GM10248 (cell line): Measurements from ENCODE around the gene DUSP10.

Experiments
- CTCF ChIA-PET: fragments of 300-600 bp; sonication (Branson Sonifier 250); formaldehyde crosslinking; extraction: SDS; loops from one replicate; lab custom pipeline; 2021; ENCODE audit warnings: antibody characterized with exemption; lab: Yijun Ruan, JAX
- POLR2A ChIA-PET: fragments of 350-650 bp; sonication (Branson Sonifier 250); formaldehyde crosslinking; extraction: SDS; loops from one replicate; lab custom pipeline; 2020; ENCODE audit warnings: antibody characterized with exemption; lab: Yijun Ruan, JAX
- DNase-seq: peaks from one replicate; pipeline ENCODE4 v3.0.0; 2012; ENCODE audit errors: extremely low spot score
- CTCF ChIP-seq: IDR thresholded peaks from 2 replicates; pipeline ENCODE4 v1.5.1; 2012; ENCODE audit warnings: mild to moderate bottlenecking, low read depth; ENCODE audit errors: extremely low read depth, missing control alignments, control extremely low read depth

Gene DUSP10

GRCh38 chr1:221704306-221704705, 37.6 kb downstream of the DUSP10 start:
- no peak for TF ChIP-seq CTCF
- no peak for DNase-seq
- CTCF ChIA-PET = interaction anchor here (0.6 to 2.7 kb wide), 6 partner anchors 14 to 226 kb away, joined by 3 to 11 read pairs (median 3); no protein-coding TSS in a partner anchor
- POLR2A ChIA-PET = no interaction called here

GRCh38 chr1:221701570-221702186, 40.2 kb downstream of the DUSP10 start:
- CTCF ChIA-PET = interaction anchor here (1.3 to 2.7 kb wide), 3 partner anchors 8 to 28 kb away, joined by 4 to 11 read pairs (median 5); no protein-coding TSS in a partner anchor
- POLR2A ChIA-PET = interaction anchor here (1.7 kb wide), 1 partner anchor 11 kb away, joined by 3 read pairs; no protein-coding TSS in a partner anchor

GRCh38 chr1:221700948-221701347, 40.9 kb downstream of the DUSP10 start:
- CTCF ChIA-PET = no interaction called here
- DNase-seq = no peak
- no peak for TF ChIP-seq CTCF
- POLR2A ChIA-PET = interaction anchor here (0.6 to 1.7 kb wide), 2 partner anchors 12 to 1035 kb away, joined by 3 read pairs; no protein-coding TSS in a partner anchor

More at GRCh38 chr1:221701570-221702186, 40.2 kb downstream of the DUSP10 start:
- no peak for DNase-seq
- no peak for TF ChIP-seq CTCF

- no peak for TF ChIP-seq CTCF
- CTCF ChIA-PET = interaction anchor here (1.2 kb wide), 1 partner anchor 9 kb away, joined by 3 read pairs; no protein-coding TSS in a partner anchor
- POLR2A ChIA-PET = interaction anchor here (0.6 kb wide), 1 partner anchor 1036 kb away, joined by 3 read pairs; no protein-coding TSS in a partner anchor
- no peak for DNase-seq
These were observed 41.4 kb downstream of the DUSP10 start for GRCh38 chr1:221700536-221700935.

GRCh38 chr1:221699978-221700519, 41.8 kb downstream of the DUSP10 start:
- POLR2A ChIA-PET = interaction anchor here (0.7 to 1.0 kb wide), 2 partner anchors 8 to 42 kb away, joined by 3 read pairs; no protein-coding TSS in a partner anchor

GRCh38 chr1:221699577-221699976, 42.3 kb downstream of the DUSP10 start:
- CTCF ChIA-PET = interaction anchor here (1.2 to 2.0 kb wide), 3 partner anchors 8 to 10 kb away, joined by 3 to 8 read pairs (median 7); no protein-coding TSS in a partner anchor
- DNase-seq = no peak
- POLR2A ChIA-PET = interaction anchor here (0.7 to 1.0 kb wide), 2 partner anchors 8 to 43 kb away, joined by 3 read pairs; no protein-coding TSS in a partner anchor
- TF ChIP-seq CTCF = no peak

More at GRCh38 chr1:221699978-221700519, 41.8 kb downstream of the DUSP10 start:
- no peak for DNase-seq
- CTCF ChIA-PET = interaction anchor here (1.2 kb wide), 2 partner anchors 9 to 10 kb away, joined by 3 to 7 read pairs; no protein-coding TSS in a partner anchor
- TF ChIP-seq CTCF = no peak
